Ectodermal cell (in vitro differentiated cells): ENCODE measurements around the gene EFHC1.

Experiments
- H3K27ac ChIP-seq: 2 replicates; pipeline ENCODE4 v1.7.0; 2013; ENCODE audit warnings: mild to moderate bottlenecking, low read depth, low read length; ENCODE audit not compliant: insufficient read depth, poor library complexity, severe bottlenecking
- H3K27me3 ChIP-seq: 2 replicates; pipeline ENCODE4 v1.7.0; 2013; ENCODE audit warnings: mild to moderate bottlenecking, low read length; ENCODE audit not compliant: insufficient read depth, control insufficient read depth, poor library complexity, severe bottlenecking
- H3K36me3 ChIP-seq: one replicate; pipeline ENCODE4 v1.7.0; 2013; ENCODE audit warnings: low read length; ENCODE audit not compliant: control insufficient read depth, insufficient read depth
- H3K4me1 ChIP-seq: one replicate; pipeline ENCODE4 v1.7.0; 2013; ENCODE audit warnings: low read length; ENCODE audit not compliant: control insufficient read depth, insufficient read depth
- H3K4me3 ChIP-seq: 2 replicates; pipeline ENCODE4 v1.7.0; 2013; ENCODE audit warnings: low read depth, low read length, control low read depth; ENCODE audit not compliant: insufficient read depth
- H3K9me3 ChIP-seq: 2 replicates; pipeline ENCODE4 v1.7.0; 2013; ENCODE audit warnings: mild to moderate bottlenecking, low read length, moderate library complexity; ENCODE audit not compliant: control insufficient read depth
- WGBS, 2 experiments: methylation state at CpG; one replicate each; pipeline ENCODE4 v1.1.7; 2013; ENCODE audit warnings: missing lambda C conversion rate in 2 of 2; 5-methylcytosine and 5-hydroxymethylcytosine counted together

Gene EFHC1

GRCh38 chr6:52394251-52394666 is 25.9 kb upstream of the EFHC1 start:
- Histone ChIP-seq H3K27me3 (no peaks in the 10 kb centered on the region), H3K27ac (no peak overlapping the region), H3K4me3 (no peak overlapping the region), H3K36me3 (no peaks in the 10 kb centered on the region), H3K9me3 (no peaks in the 10 kb centered on the region), H3K4me1 (no peaks in the 10 kb centered on the region)
- 91 to 93% methylated on average over 3 to 4 of the region's 4 CpGs for WGBS, 2 experiments

- Histone ChIP-seq H3K9me3 (no peaks in the 10 kb centered on the region), H3K36me3 (no peaks in the 10 kb centered on the region), H3K4me3 (no peak overlapping the region), H3K27me3 (no peaks in the 10 kb centered on the region), H3K27ac (no peak overlapping the region), H3K4me1 (no peaks in the 10 kb centered on the region)
- WGBS, 2 experiments = 85 to 98% methylated on average over 2 of the region's 2 CpGs
These were observed 24.2 kb upstream of the EFHC1 start for GRCh38 chr6:52395969-52396368.

GRCh38 chr6:52399511-52400312 is 20.4 kb upstream of the EFHC1 start:
- no peaks in the 10 kb centered on the region for H3K36me3 ChIP-seq
- no peaks in the 10 kb centered on the region for H3K9me3 ChIP-seq
- H3K27me3 ChIP-seq = no peaks in the 10 kb centered on the region
- no peak overlapping the region for H3K4me3 ChIP-seq
- H3K27ac ChIP-seq = no peak overlapping the region
- no peaks in the 10 kb centered on the region for H3K4me1 ChIP-seq
- 38 to 42% methylated on average over 3 of the region's 3 CpGs for WGBS, 2 experiments

- Histone ChIP-seq H3K4me3 (no peak overlapping the region), H3K4me1 (no peaks in the 10 kb centered on the region), H3K9me3 (no peaks in the 10 kb centered on the region), H3K27ac (no peak overlapping the region), H3K36me3 (no peaks in the 10 kb centered on the region), H3K27me3 (no peaks in the 10 kb centered on the region)
- WGBS, 2 experiments = 97 to 98% methylated on average over 2 of the region's 2 CpGs
These were observed 19.7 kb upstream of the EFHC1 start for GRCh38 chr6:52400313-52401041.

GRCh38 chr6:52403086-52403485 is 17.1 kb upstream of the EFHC1 start:
- Histone ChIP-seq H3K4me3 (no peak overlapping the region), H3K4me1 (no peaks in the 10 kb centered on the region), H3K27me3 (no peaks in the 10 kb centered on the region), H3K36me3 (no peaks in the 10 kb centered on the region), H3K9me3 (no peaks in the 10 kb centered on the region), H3K27ac (no peak overlapping the region)
- 96 to 98% methylated on average over 26 of the region's 26 CpGs for WGBS, 2 experiments

GRCh38 chr6:52403627-52404026 is 16.5 kb upstream of the EFHC1 start:
- no peak overlapping the region for H3K4me3 ChIP-seq
- no peaks in the 10 kb centered on the region for H3K27me3 ChIP-seq
- H3K9me3 ChIP-seq = no peaks in the 10 kb centered on the region
- WGBS, 2 experiments = 94 to 95% methylated on average over 9 of the region's 9 CpGs
- H3K4me1 ChIP-seq = no peaks in the 10 kb centered on the region
- H3K27ac ChIP-seq = no peak overlapping the region
- H3K36me3 ChIP-seq = no peaks in the 10 kb centered on the region

GRCh38 chr6:52405243-52405642 is 14.9 kb upstream of the EFHC1 start:
- 96 to 100% methylated on average over 1 of the region's 1 CpG for WGBS, 2 experiments
- Histone ChIP-seq H3K36me3 (no peaks in the 10 kb centered on the region), H3K27me3 (no peaks in the 10 kb centered on the region), H3K27ac (no peak overlapping the region), H3K9me3 (no peaks in the 10 kb centered on the region), H3K4me3 (no peak overlapping the region), H3K4me1 (no peaks in the 10 kb centered on the region)

- H3K4me3 ChIP-seq = no peak overlapping the region
- no peaks in the 10 kb centered on the region for H3K4me1 ChIP-seq
- no peaks in the 10 kb centered on the region for H3K36me3 ChIP-seq
- H3K9me3 ChIP-seq = no peaks in the 10 kb centered on the region
- H3K27me3 ChIP-seq = no peaks in the 10 kb centered on the region
- H3K27ac ChIP-seq = no peak overlapping the region
These were observed 12.7 kb upstream of the EFHC1 start for GRCh38 chr6:52407467-52407866.

- no peak overlapping the region for H3K4me3 ChIP-seq
- no peaks in the 10 kb centered on the region for H3K27me3 ChIP-seq
- no peaks in the 10 kb centered on the region for H3K4me1 ChIP-seq
- 100% methylated on average over 1 of the region's 1 CpG for WGBS, 2 experiments
- no peak overlapping the region for H3K27ac ChIP-seq
- no peaks in the 10 kb centered on the region for H3K9me3 ChIP-seq
- H3K36me3 ChIP-seq = no peaks in the 10 kb centered on the region
These were observed 10.6 kb upstream of the EFHC1 start for GRCh38 chr6:52409499-52409898.

- Histone ChIP-seq H3K9me3 (no peaks in the 10 kb centered on the region), H3K4me1 (no peaks in the 10 kb centered on the region), H3K36me3 (no peaks in the 10 kb centered on the region), H3K27me3 (no peaks in the 10 kb centered on the region), H3K4me3 (no peak overlapping the region), H3K27ac (no peak overlapping the region)
These were observed 9.2 kb upstream of the EFHC1 start for GRCh38 chr6:52410979-52411378.
